PC-3 (cell line): ENCODE measurements around the gene CFD.

Source experiments
- EZH2 ChIP-seq: fragments of 300-600 bp; sonication (generic); IDR thresholded peaks from one replicate; pipeline ENCODE4 v1.6.1; 2017; ENCODE audit warnings: antibody characterized with exemption, mild to moderate bottlenecking, low read length; ENCODE audit not compliant: unreplicated experiment
- EZH2phosphoT487 ChIP-seq: fragments of 300-600 bp; sonication (generic); IDR thresholded peaks from 2 replicates; pipeline ENCODE4 v1.6.1; 2018; ENCODE audit warnings: mild to moderate bottlenecking, antibody characterized with exemption, low read length, borderline replicate concordance
- TF ChIP-seq, protein P1 (sequence below): fragments of 300-600 bp; sonication (generic); conservative IDR thresholded peaks from 2 replicates; pipeline ENCODE4 v1.5.1; 2017; ENCODE audit warnings: antibody characterized with exemption, low read depth, mild to moderate bottlenecking, low read length

GRCh38 chr19:840519-841206 is 18.8 kb upstream of the CFD start, which contains the start of gene PRTN3:
- TF ChIP-seq, protein P1, sequence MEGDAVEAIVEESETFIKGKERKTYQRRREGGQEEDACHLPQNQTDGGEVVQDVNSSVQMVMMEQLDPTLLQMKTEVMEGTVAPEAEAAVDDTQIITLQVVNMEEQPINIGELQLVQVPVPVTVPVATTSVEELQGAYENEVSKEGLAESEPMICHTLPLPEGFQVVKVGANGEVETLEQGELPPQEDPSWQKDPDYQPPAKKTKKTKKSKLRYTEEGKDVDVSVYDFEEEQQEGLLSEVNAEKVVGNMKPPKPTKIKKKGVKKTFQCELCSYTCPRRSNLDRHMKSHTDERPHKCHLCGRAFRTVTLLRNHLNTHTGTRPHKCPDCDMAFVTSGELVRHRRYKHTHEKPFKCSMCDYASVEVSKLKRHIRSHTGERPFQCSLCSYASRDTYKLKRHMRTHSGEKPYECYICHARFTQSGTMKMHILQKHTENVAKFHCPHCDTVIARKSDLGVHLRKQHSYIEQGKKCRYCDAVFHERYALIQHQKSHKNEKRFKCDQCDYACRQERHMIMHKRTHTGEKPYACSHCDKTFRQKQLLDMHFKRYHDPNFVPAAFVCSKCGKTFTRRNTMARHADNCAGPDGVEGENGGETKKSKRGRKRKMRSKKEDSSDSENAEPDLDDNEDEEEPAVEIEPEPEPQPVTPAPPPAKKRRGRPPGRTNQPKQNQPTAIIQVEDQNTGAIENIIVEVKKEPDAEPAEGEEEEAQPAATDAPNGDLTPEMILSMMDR, result no peak
- TF ChIP-seq EZH2 (no peak), EZH2phosphoT487 (no peak)
